HepG2 (cell line): Measurements from ENCODE around the gene UBR4.
"Not testable (repeated sequence)": the region's sequence is repeated elsewhere in the genome, so short reads cannot be mapped to it uniquely, and the experiment has no call there.

Experiments
- CTCF ChIP-seq: sonication (generic); formaldehyde crosslinking; IDR thresholded peaks from 2 replicates; pipeline ENCODE4 v1.5.0; 2020; ENCODE audit warnings: mild to moderate bottlenecking, missing genetic modification reagents, moderate library complexity
- ELF3 ChIP-seq: IDR thresholded peaks from 2 replicates; pipeline ENCODE4 v1.6.1; 2016; ENCODE audit warnings: missing genetic modification reagents, missing compliant biosample characterization
- ESRRA ChIP-seq: sonication (generic); formaldehyde crosslinking; IDR thresholded peaks from 2 replicates; pipeline ENCODE4 v1.5.1; 2020; ENCODE audit warnings: mild to moderate bottlenecking, low read depth, missing genetic modification reagents
- FOXA1 ChIP-seq, 2 experiments: fragments of 450-650 bp in 1 of 2; sonication (generic) in 1 of 2; formaldehyde crosslinking in 1 of 2; IDR thresholded peaks; 2 replicates each; pipeline versions ENCODE4 v1.4.0 to v1.6.1; 2016 to 2020; ENCODE audit warnings: missing genetic modification reagents in 1 of 2
- RAD21 ChIP-seq: fragments of 450-650 bp; formaldehyde crosslinking; IDR thresholded peaks from 2 replicates; pipeline ENCODE4 v1.5.0; 2020; ENCODE audit warnings: mild to moderate bottlenecking
- RFX3 ChIP-seq: IDR thresholded peaks from 2 replicates; pipeline ENCODE4 v1.6.1; 2016; ENCODE audit warnings: missing biosample characterization, missing genetic modification reagents
- YY1 ChIP-seq: IDR thresholded peaks from 2 replicates; pipeline ENCODE4 v1.6.1; 2011; ENCODE audit warnings: low read length, low read depth, moderate library complexity, mild to moderate bottlenecking; ENCODE audit not compliant: insufficient read depth, insufficient replicate concordance
- ZBTB21 ChIP-seq: sonication (generic); formaldehyde crosslinking; IDR thresholded peaks from 2 replicates; pipeline ENCODE4 v1.4.0; 2020; ENCODE audit warnings: missing genetic modification reagents
- ZFP36L2 ChIP-seq: sonication (generic); formaldehyde crosslinking; IDR thresholded peaks from 2 replicates; pipeline ENCODE4 v1.4.0; 2020; ENCODE audit warnings: missing genetic modification reagents
- ZSCAN20 ChIP-seq: sonication (generic); formaldehyde crosslinking; IDR thresholded peaks from 2 replicates; pipeline ENCODE4 v1.4.0; 2020; ENCODE audit warnings: missing genetic modification reagents, mild to moderate bottlenecking, borderline replicate concordance
- TF ChIP-seq, protein P1 (sequence below): sonication (generic); formaldehyde crosslinking; IDR thresholded peaks from 2 replicates; pipeline ENCODE4 v1.4.0; 2020; ENCODE audit warnings: missing genetic modification reagents

GRCh38 chr1:19231736-19232523 lies 21.9 kb upstream of the UBR4 start:
- TF ChIP-seq ZFP36L2 (CRISPR knock-in tag); RFX3; ZSCAN20; ELF3; ZBTB21 (CRISPR knock-in tag); CTCF (CRISPR knock-in tag); RAD21 (CRISPR knock-in tag); FOXA1 (IDR thresholded peaks at IDR 0.05); FOXA1 (CRISPR knock-in tag; IDR thresholded peaks at IDR 0.05); ESRRA; YY1: not testable (repeated sequence)
- TF ChIP-seq, protein P1, sequence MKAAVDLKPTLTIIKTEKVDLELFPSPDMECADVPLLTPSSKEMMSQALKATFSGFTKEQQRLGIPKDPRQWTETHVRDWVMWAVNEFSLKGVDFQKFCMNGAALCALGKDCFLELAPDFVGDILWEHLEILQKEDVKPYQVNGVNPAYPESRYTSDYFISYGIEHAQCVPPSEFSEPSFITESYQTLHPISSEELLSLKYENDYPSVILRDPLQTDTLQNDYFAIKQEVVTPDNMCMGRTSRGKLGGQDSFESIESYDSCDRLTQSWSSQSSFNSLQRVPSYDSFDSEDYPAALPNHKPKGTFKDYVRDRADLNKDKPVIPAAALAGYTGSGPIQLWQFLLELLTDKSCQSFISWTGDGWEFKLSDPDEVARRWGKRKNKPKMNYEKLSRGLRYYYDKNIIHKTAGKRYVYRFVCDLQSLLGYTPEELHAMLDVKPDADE (CRISPR knock-in tag) = not testable (repeated sequence)
